ENCODE measurements around the gene GPC6. TPM values are rescaled to one million over a fixed set of nuclear protein-coding genes. Genes with fewer than 3 reads are reported as not detected.

The GPC6 gene
- total and polyA plus RNA-seq, 9 of the 15 experiments (the other 6 are each of a cell fraction or from before 2014, with no cell fraction given), result under 0.01 to 0.20 (median 0.01) TPM; not detected in 4

DNA sequence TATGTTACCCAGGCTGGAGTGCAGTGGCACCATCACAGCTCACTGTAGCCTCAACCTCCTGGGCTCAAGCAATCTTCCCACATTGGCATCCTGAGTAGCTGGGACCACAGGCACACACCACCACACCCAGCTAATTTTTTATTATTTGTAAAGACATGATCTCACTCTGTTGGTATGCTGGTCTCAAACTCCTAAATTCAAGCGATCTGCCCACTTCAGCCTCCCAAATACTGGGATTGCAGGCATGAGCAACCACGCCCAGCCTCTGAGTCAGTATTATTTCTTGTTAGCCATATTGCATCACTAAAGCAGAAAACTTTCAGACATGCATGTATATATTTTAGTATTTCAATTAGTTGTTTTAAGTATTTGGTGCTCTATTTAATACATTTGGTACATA, 376.4 kb downstream of the GPC6 start:
- Histone ChIP-seq H3K27me3 (ENCODE audit: control insufficient read depth in 2 of 2, insufficient read depth in 2 of 2, low read length in 2 of 2) (no peaks in the 10 kb centered on the region), H3K9me1 (ENCODE audit: control insufficient read depth, insufficient read depth, low read length) (no peaks in the 10 kb centered on the region), H2AFZ (ENCODE audit: low read depth, low read length) (no peak overlapping the region), H3K4me3 (no peak overlapping the region), H4K20me1 (replicated peaks; ENCODE audit: control insufficient read depth, insufficient read depth, low read length) (no peaks in the 10 kb centered on the region), H3K4me1 (replicated peaks in 1 of 2; ENCODE audit: control insufficient read depth in 2 of 2, insufficient read depth in 2 of 2, low read length in 2 of 2) (no peaks in the 10 kb centered on the region), H3K36me3 (ENCODE audit: control insufficient read depth, insufficient read depth, low read length) (no peaks in the 10 kb centered on the region), H3K9me3 (replicated peaks; ENCODE audit: control insufficient read depth, insufficient read depth, low read depth, low read length) (no peaks in the 10 kb centered on the region), H3K9ac (ENCODE audit: insufficient read depth in 1 of 2, low read depth in 2 of 2, low read length in 2 of 2) (no peak overlapping the region), H3K4me2 (ENCODE audit: insufficient read depth, low read length) (no peak overlapping the region), H3K27ac (ENCODE audit: extremely low read depth, low read depth, low read length) (no peak overlapping the region), H3K79me2 (ENCODE audit: control insufficient read depth, insufficient read depth, low read length) (no peaks in the 10 kb centered on the region)
- no peak for DNase-seq (ENCODE audit: extremely low read depth in 1 of 4, low spot score in 3 of 4)
- no TSS peak for BruUV-seq (replicated peaks)
- 0% methylated on average over 2 of the region's 2 CpGs for WGBS (ENCODE audit: insufficient coverage, low coverage, missing lambda C conversion rate)
- ChIA-PET POLR2A (no interaction called here), CTCF (ENCODE audit: low intra/inter-chr PET ratio) (no interaction called here)
- FAIRE-seq, result no peak
- intact Hi-C loops (cut with micrococcal nuclease), result no loop called here
- in situ Hi-C loops (cut with MboI), result no loop called here
- ATAC-seq, result no peak
- TF ChIP-seq SMARCC2 (IDR thresholded peaks at IDR 0.05; ENCODE audit: low read depth) (no peak), ZNF347 (CRISPR knock-in tag; IDR thresholded peaks at IDR 0.05; ENCODE audit: low read depth) (no peak), ZSCAN29 (IDR thresholded peaks at IDR 0.05) (no peak), XRCC4 (IDR thresholded peaks at IDR 0.05; ENCODE audit: extremely low read depth, insufficient read depth, insufficient read length) (no peak), ETV6 (IDR thresholded peaks at IDR 0.05; ENCODE audit: borderline replicate concordance in 1 of 2, low read depth in 2 of 2, low read length in 1 of 2) (no peak), ETV6 (CRISPR knock-in tag; IDR thresholded peaks at IDR 0.05; ENCODE audit: borderline replicate concordance) (no peak), KLF16 (IDR thresholded peaks at IDR 0.05) (no peak), LCOR (CRISPR knock-in tag; IDR thresholded peaks at IDR 0.05) (no peak), C11orf30 (IDR thresholded peaks at IDR 0.05; ENCODE audit: low read depth) (no peak), POLR2AphosphoS5 (IDR thresholded peaks at IDR 0.05; ENCODE audit: control insufficient read depth, insufficient read depth, low read depth, low read length) (no peak), PHB2 (IDR thresholded peaks at IDR 0.05; ENCODE audit: low read depth) (no peak), ERF (CRISPR knock-in tag; IDR thresholded peaks at IDR 0.05) (no peak), KDM4B (IDR thresholded peaks at IDR 0.05; ENCODE audit: borderline replicate concordance in 2 of 2, low read depth in 1 of 2) (no peak), RBFOX2 (IDR thresholded peaks at IDR 0.05; ENCODE audit: low read depth, low read length) (no peak), TFAM (CRISPR knock-in tag; conservative IDR thresholded peaks at IDR 0.05) (no peak)
- TF ChIP-seq, protein P1, sequence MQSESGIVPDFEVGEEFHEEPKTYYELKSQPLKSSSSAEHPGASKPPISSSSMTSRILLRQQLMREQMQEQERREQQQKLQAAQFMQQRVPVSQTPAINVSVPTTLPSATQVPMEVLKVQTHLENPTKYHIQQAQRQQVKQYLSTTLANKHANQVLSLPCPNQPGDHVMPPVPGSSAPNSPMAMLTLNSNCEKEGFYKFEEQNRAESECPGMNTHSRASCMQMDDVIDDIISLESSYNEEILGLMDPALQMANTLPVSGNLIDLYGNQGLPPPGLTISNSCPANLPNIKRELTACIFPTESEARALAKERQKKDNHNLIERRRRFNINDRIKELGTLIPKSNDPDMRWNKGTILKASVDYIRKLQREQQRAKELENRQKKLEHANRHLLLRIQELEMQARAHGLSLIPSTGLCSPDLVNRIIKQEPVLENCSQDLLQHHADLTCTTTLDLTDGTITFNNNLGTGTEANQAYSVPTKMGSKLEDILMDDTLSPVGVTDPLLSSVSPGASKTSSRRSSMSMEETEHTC (IDR thresholded peaks at IDR 0.05), result no peak
- TF ChIP-seq, protein P2, sequence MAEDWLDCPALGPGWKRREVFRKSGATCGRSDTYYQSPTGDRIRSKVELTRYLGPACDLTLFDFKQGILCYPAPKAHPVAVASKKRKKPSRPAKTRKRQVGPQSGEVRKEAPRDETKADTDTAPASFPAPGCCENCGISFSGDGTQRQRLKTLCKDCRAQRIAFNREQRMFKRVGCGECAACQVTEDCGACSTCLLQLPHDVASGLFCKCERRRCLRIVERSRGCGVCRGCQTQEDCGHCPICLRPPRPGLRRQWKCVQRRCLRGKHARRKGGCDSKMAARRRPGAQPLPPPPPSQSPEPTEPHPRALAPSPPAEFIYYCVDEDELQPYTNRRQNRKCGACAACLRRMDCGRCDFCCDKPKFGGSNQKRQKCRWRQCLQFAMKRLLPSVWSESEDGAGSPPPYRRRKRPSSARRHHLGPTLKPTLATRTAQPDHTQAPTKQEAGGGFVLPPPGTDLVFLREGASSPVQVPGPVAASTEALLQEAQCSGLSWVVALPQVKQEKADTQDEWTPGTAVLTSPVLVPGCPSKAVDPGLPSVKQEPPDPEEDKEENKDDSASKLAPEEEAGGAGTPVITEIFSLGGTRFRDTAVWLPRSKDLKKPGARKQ (CRISPR knock-in tag; IDR thresholded peaks at IDR 0.05), result no peak
- TF ChIP-seq, protein P3, sequence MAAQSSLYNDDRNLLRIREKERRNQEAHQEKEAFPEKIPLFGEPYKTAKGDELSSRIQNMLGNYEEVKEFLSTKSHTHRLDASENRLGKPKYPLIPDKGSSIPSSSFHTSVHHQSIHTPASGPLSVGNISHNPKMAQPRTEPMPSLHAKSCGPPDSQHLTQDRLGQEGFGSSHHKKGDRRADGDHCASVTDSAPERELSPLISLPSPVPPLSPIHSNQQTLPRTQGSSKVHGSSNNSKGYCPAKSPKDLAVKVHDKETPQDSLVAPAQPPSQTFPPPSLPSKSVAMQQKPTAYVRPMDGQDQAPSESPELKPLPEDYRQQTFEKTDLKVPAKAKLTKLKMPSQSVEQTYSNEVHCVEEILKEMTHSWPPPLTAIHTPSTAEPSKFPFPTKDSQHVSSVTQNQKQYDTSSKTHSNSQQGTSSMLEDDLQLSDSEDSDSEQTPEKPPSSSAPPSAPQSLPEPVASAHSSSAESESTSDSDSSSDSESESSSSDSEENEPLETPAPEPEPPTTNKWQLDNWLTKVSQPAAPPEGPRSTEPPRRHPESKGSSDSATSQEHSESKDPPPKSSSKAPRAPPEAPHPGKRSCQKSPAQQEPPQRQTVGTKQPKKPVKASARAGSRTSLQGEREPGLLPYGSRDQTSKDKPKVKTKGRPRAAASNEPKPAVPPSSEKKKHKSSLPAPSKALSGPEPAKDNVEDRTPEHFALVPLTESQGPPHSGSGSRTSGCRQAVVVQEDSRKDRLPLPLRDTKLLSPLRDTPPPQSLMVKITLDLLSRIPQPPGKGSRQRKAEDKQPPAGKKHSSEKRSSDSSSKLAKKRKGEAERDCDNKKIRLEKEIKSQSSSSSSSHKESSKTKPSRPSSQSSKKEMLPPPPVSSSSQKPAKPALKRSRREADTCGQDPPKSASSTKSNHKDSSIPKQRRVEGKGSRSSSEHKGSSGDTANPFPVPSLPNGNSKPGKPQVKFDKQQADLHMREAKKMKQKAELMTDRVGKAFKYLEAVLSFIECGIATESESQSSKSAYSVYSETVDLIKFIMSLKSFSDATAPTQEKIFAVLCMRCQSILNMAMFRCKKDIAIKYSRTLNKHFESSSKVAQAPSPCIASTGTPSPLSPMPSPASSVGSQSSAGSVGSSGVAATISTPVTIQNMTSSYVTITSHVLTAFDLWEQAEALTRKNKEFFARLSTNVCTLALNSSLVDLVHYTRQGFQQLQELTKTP (IDR thresholded peaks at IDR 0.05; ENCODE audit: low read depth in 1 of 2, partially characterized antibody in 2 of 2), result no peak
